IMR-90 (cell line): ENCODE results near the gene MALT1. TPM values are rescaled to one million over a fixed set of nuclear protein-coding genes. Genes with fewer than 3 reads are reported as not detected.

Source experiments
- ATAC-seq: fragments of 200-7000 bp; cut with Tn5 transposase; 2 replicates; pipeline ENCODE4 v1.9.1; 2020; ENCODE audit warnings: low read depth, mild to moderate bottlenecking, moderate library complexity
- BruUV-seq: library from RNA; stranded (reverse); fragments of 400-500 nt; replicated peaks from 2 replicates; lab custom pipeline; 2021; lab: Mats Ljungman, UMichigan
- CTCF ChIA-PET: fragments of 300-600 bp; formaldehyde crosslinking; extraction: SDS; loops from one replicate; lab custom pipeline; 2021; ENCODE audit warnings: antibody characterized with exemption; lab: Yijun Ruan, JAX
- POLR2A ChIA-PET: fragments of 300-600 bp; sonication (Branson Sonifier 250); formaldehyde crosslinking; loops from one replicate; lab custom pipeline; 2022; ENCODE audit warnings: antibody characterized with exemption; ENCODE audit not compliant: unreplicated experiment; lab: Charles Lee
- DNase-seq: peaks from one replicate; pipeline ENCODE4 v3.0.0; 2013
- H2AFZ ChIP-seq: replicated peaks from 2 replicates; pipeline ENCODE3; 2013; ENCODE audit warnings: low read length, mild to moderate bottlenecking; ENCODE audit not compliant: poor library complexity
- H2AK5ac ChIP-seq: 2 replicates; pipeline ENCODE4 v1.6.1; 2013; ENCODE audit warnings: low read depth, low read length, inconsistent platforms
- H2AK9ac ChIP-seq: replicated peaks from 2 replicates; pipeline ENCODE3; 2013; ENCODE audit warnings: mild to moderate bottlenecking, low read depth, low read length, moderate library complexity; ENCODE audit not compliant: poor library complexity
- H2BK120ac ChIP-seq: 2 replicates; pipeline ENCODE4 v1.6.1; 2013; ENCODE audit warnings: low read depth, low read length, inconsistent platforms
- H2BK15ac ChIP-seq: 3 replicates; pipeline ENCODE4 v1.6.1; 2013; ENCODE audit warnings: low read depth, low read length, inconsistent platforms
- H2BK20ac ChIP-seq: 2 replicates; pipeline ENCODE4 v1.6.1; 2013; ENCODE audit warnings: low read depth, mild to moderate bottlenecking, inconsistent platforms, low read length, moderate library complexity
- H2BK5ac ChIP-seq: 2 replicates; pipeline ENCODE4 v1.6.1; 2013; ENCODE audit warnings: mild to moderate bottlenecking, low read depth, low read length, inconsistent platforms; ENCODE audit not compliant: poor library complexity, severe bottlenecking
- H3K14ac ChIP-seq: replicated peaks from 2 replicates; pipeline ENCODE4 v1.6.1; 2013; ENCODE audit warnings: low read depth, low read length, inconsistent platforms
- H3K18ac ChIP-seq: 2 replicates; pipeline ENCODE4 v1.6.1; 2013; ENCODE audit warnings: low read depth, low read length, control low read depth
- H3K23ac ChIP-seq: 2 replicates; pipeline ENCODE4 v1.6.1; 2013; ENCODE audit warnings: low read depth, low read length, inconsistent platforms
- H3K27ac ChIP-seq: 2 replicates; pipeline ENCODE4 v1.5.1; 2013; ENCODE audit warnings: mild to moderate bottlenecking, control low read depth, low read length; ENCODE audit not compliant: insufficient read depth
- H3K27me3 ChIP-seq: 2 replicates; pipeline ENCODE4 v1.6.1; 2013; ENCODE audit warnings: low read length; ENCODE audit not compliant: control insufficient read depth, insufficient read depth
- H3K36me3 ChIP-seq: 2 replicates; pipeline ENCODE4 v1.6.1; 2013; ENCODE audit warnings: low read length, mixed read lengths; ENCODE audit not compliant: control insufficient read depth, insufficient read depth
- H3K4ac ChIP-seq: 2 replicates; pipeline ENCODE4 v1.6.1; 2013; ENCODE audit warnings: low read depth, low read length, inconsistent platforms
- H3K4me1 ChIP-seq: 2 replicates; pipeline ENCODE4 v1.6.1; 2013; ENCODE audit warnings: low read length, mixed read lengths; ENCODE audit not compliant: control insufficient read depth, insufficient read depth
- H3K4me2 ChIP-seq: 2 replicates; pipeline ENCODE4 v1.6.1; 2013; ENCODE audit warnings: low read depth, mild to moderate bottlenecking, control low read depth, low read length, moderate library complexity
- H3K4me3 ChIP-seq: 2 replicates; pipeline ENCODE4 v1.5.1; 2013; ENCODE audit warnings: low read depth, mild to moderate bottlenecking, control low read depth, low read length, moderate library complexity; ENCODE audit not compliant: insufficient read depth
- H3K56ac ChIP-seq: 2 replicates; pipeline ENCODE4 v1.6.1; 2013; ENCODE audit warnings: low read length, inconsistent platforms; ENCODE audit not compliant: insufficient read depth; ENCODE audit errors: extremely low read depth
- H3K79me1 ChIP-seq, 2 experiments: 2 replicates each; pipeline ENCODE4 v1.6.1; 2013; ENCODE audit warnings: low read length in 2 of 2, inconsistent platforms in 1 of 2, low read depth in 1 of 2
- H3K9ac ChIP-seq: 2 replicates; pipeline ENCODE4 v1.6.1; 2013; ENCODE audit warnings: low read depth, low read length, control low read depth
- H3K9me1 ChIP-seq: 2 replicates; pipeline ENCODE4 v1.6.1; 2013; ENCODE audit warnings: low read length, inconsistent platforms; ENCODE audit not compliant: insufficient read depth
- H3K9me3 ChIP-seq: 2 replicates; pipeline ENCODE4 v1.6.1; 2013; ENCODE audit warnings: low read length; ENCODE audit not compliant: control insufficient read depth, insufficient read depth
- H4K20me1 ChIP-seq: 2 replicates; pipeline ENCODE4 v1.6.1; 2013; ENCODE audit warnings: low read length, inconsistent platforms; ENCODE audit not compliant: insufficient read depth
- H4K5ac ChIP-seq: 2 replicates; pipeline ENCODE4 v1.6.1; 2013; ENCODE audit warnings: mild to moderate bottlenecking, low read depth, low read length, control low read depth
- H4K8ac ChIP-seq, 2 experiments: 2 replicates each; pipeline ENCODE4 v1.6.1; 2013; ENCODE audit warnings: low read depth in 2 of 2, low read length in 2 of 2, control low read depth in 1 of 2, inconsistent platforms in 1 of 2
- H4K91ac ChIP-seq: 2 replicates; pipeline ENCODE4 v1.6.1; 2013; ENCODE audit warnings: low read depth, low read length, inconsistent platforms; ENCODE audit not compliant: insufficient read depth
- MAFK ChIP-seq: IDR thresholded peaks from 2 replicates; pipeline ENCODE4 v1.6.1; 2012; ENCODE audit warnings: low read depth, low read length, improper control_type of control experiment
- RAD21 ChIP-seq: IDR thresholded peaks from 2 replicates; pipeline ENCODE4 v1.6.1; 2012; ENCODE audit warnings: low read length, improper control_type of control experiment
- SMC3 ChIP-seq: fragments of 150-350 bp; IDR thresholded peaks from 2 replicates; pipeline ENCODE4 v1.6.1; 2016; ENCODE audit warnings: low read depth, mild to moderate bottlenecking, antibody characterized with exemption, low read length, moderate library complexity
- dilution Hi-C: fragments of 300-500 bp; cut with HindIII; formaldehyde crosslinking; loops from one replicate; pipeline ENCODE4 v1.14.3; 2018; ENCODE audit warnings: low sequenced_read_pairs; ENCODE audit not compliant: unreplicated experiment
- in situ Hi-C: fragments of 300-500 bp; cut with MboI; formaldehyde crosslinking; loops from 3 replicates; pipeline ENCODE4 v1.14.3; 2019; ENCODE audit warnings: low sequenced_read_pairs, inconsistent platforms, mixed read lengths
- intact Hi-C: fragments of 100-400 bp; cut with micrococcal nuclease; formaldehyde crosslinking; loops from 2 replicates; pipeline ENCODE4 v1.10.0; 2022
- polyA plus RNA-seq, 3 experiments: library from polyadenylated mRNA; depleted of rRNA; stranded (reverse); fragments of >200 nt; gene quantifications; 2 replicates each; pipeline ENCODE4 v1.2.3, GENCODE V29; 2012; ENCODE audit warnings: low replicate concordance in 1 of 3
- total RNA-seq: library from RNA; depleted of rRNA; stranded (reverse); fragments of >200 nt; gene quantifications from 2 replicates; pipeline ENCODE4 v1.2.3, GENCODE V29; 2012
- TF ChIP-seq, protein P1 (sequence below): conservative IDR thresholded peaks from 2 replicates; pipeline ENCODE4 v1.5.1; 2012; ENCODE audit warnings: mild to moderate bottlenecking, low read depth, low read length, improper control_type of control experiment
- TF ChIP-seq, protein P2 (sequence below): fragments of 150-350 bp; IDR thresholded peaks from 2 replicates; pipeline ENCODE4 v1.6.1; 2017; ENCODE audit warnings: mild to moderate bottlenecking, antibody characterized with exemption, low read length, low read depth
- TF ChIP-seq, protein P3 (sequence below): fragments of 150-350 bp; IDR thresholded peaks from 2 replicates; pipeline ENCODE4 v1.6.1; 2016; ENCODE audit warnings: low read depth, mild to moderate bottlenecking, low read length, moderate library complexity, borderline replicate concordance

The MALT1 gene
- total and polyA plus RNA-seq, 2 of the 4 experiments (the other 2 are of a cell fraction): 8.3 to 25.3 TPM

DNA sequence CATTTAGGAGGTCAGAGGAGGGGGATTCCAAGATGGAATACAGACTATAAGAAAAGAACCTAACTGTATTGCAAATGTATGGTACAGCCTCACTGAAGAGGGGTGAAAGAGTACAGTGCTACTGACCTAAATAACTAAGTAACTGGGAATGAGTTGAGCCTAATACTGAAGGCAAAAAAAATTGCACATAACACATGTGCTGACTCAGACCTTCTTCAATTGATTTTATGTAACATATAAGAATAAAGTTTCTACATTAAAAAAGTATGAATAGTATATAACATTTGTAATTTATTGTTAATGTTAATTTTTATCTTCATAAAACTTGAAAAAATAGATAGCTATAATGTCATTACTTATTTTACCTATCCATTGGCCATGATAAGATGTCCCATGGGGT lies 41.7 kb downstream of the MALT1 start:
- Histone ChIP-seq H3K27ac (no peak overlapping the region), H3K9ac (no peak overlapping the region), H3K36me3 (peaks cover 3% of the 10 kb centered on the region; the same call in 1 of the 2 replicates), H2AK9ac (no peak overlapping the region), H4K20me1 (no peaks in the 10 kb centered on the region), H2AK5ac (no peak overlapping the region), H2AFZ (no peak overlapping the region), H3K27me3 (no peaks in the 10 kb centered on the region), H2BK15ac (no peak overlapping the region), H3K18ac (no peak overlapping the region), H3K9me1 (peaks cover 4% of the 10 kb centered on the region; the same call in 1 of the 2 replicates), H3K4me2 (no peak overlapping the region), H2BK20ac (no peak overlapping the region), H4K91ac (no peak overlapping the region), H3K4me3 (no peak overlapping the region), H2BK120ac (no peak overlapping the region), H3K23ac (no peak overlapping the region), H4K5ac (no peak overlapping the region), H3K4ac (no peak overlapping the region), H3K14ac (no peak overlapping the region), H3K9me3 (no peaks in the 10 kb centered on the region), H4K8ac (no peak overlapping the region), H3K79me1 (peaks cover 0 to 5% of the 10 kb centered on the region in 2 experiments; a peak in 1 of 4 replicates), H3K56ac (no peak overlapping the region), H2BK5ac (no peak overlapping the region), H3K4me1 (peaks cover 5% of the 10 kb centered on the region; the same call in 1 of the 2 replicates)
- ChIA-PET CTCF (no interaction called here), POLR2A (no interaction called here)
- DNase-seq (no peak), ATAC-seq (no peak)
- dilution Hi-C loops (no loop called here), intact Hi-C loops (no loop called here), in situ Hi-C loops (no loop called here)
- no TSS peak for BruUV-seq
- TF ChIP-seq SMC3 (no peak), MAFK (peak; percentile 74), RAD21 (no peak)
- TF ChIP-seq, protein P1, sequence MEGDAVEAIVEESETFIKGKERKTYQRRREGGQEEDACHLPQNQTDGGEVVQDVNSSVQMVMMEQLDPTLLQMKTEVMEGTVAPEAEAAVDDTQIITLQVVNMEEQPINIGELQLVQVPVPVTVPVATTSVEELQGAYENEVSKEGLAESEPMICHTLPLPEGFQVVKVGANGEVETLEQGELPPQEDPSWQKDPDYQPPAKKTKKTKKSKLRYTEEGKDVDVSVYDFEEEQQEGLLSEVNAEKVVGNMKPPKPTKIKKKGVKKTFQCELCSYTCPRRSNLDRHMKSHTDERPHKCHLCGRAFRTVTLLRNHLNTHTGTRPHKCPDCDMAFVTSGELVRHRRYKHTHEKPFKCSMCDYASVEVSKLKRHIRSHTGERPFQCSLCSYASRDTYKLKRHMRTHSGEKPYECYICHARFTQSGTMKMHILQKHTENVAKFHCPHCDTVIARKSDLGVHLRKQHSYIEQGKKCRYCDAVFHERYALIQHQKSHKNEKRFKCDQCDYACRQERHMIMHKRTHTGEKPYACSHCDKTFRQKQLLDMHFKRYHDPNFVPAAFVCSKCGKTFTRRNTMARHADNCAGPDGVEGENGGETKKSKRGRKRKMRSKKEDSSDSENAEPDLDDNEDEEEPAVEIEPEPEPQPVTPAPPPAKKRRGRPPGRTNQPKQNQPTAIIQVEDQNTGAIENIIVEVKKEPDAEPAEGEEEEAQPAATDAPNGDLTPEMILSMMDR: no peak
- TF ChIP-seq, protein P2, sequence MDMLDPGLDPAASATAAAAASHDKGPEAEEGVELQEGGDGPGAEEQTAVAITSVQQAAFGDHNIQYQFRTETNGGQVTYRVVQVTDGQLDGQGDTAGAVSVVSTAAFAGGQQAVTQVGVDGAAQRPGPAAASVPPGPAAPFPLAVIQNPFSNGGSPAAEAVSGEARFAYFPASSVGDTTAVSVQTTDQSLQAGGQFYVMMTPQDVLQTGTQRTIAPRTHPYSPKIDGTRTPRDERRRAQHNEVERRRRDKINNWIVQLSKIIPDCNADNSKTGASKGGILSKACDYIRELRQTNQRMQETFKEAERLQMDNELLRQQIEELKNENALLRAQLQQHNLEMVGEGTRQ: no peak
- TF ChIP-seq, protein P3, sequence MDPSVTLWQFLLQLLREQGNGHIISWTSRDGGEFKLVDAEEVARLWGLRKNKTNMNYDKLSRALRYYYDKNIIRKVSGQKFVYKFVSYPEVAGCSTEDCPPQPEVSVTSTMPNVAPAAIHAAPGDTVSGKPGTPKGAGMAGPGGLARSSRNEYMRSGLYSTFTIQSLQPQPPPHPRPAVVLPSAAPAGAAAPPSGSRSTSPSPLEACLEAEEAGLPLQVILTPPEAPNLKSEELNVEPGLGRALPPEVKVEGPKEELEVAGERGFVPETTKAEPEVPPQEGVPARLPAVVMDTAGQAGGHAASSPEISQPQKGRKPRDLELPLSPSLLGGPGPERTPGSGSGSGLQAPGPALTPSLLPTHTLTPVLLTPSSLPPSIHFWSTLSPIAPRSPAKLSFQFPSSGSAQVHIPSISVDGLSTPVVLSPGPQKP: no peak
